Mammary epithelial cell (primary cell): ENCODE data around the gene RIT2.

Experiments used
- CTCF ChIP-seq, 2 donors: IDR thresholded peaks in 1 of 2; conservative IDR thresholded peaks in 1 of 2; 2 replicates each; pipeline ENCODE4 v1.5.1; 2011 to 2012; ENCODE audit warnings: inconsistent platforms in 2 of 2, low read length in 2 of 2, mild to moderate bottlenecking in 2 of 2, control low read depth in 1 of 2, low read depth in 1 of 2; ENCODE audit not compliant: insufficient read depth in 1 of 2; ENCODE audit errors: extremely low read depth in 1 of 2
- EZH2 ChIP-seq: IDR thresholded peaks from 2 replicates; pipeline ENCODE4 v1.6.1; 2012; ENCODE audit warnings: low read length, inconsistent platforms, borderline replicate concordance

- TF ChIP-seq CTCF (conservative IDR thresholded peaks at IDR 0.05 in 1 of 2, IDR thresholded peaks at IDR 0.05 in 1 of 2; ENCODE audit: extremely low read depth in 1 of 2, insufficient read depth in 1 of 2, low read depth in 1 of 2, low read length in 2 of 2) = no peak
- no peak for TF ChIP-seq EZH2
Measured at GRCh38 chr18:42872838-42873237, 242.6 kb downstream of the RIT2 start.
